NCI-H146 treated with DMSO at 0.1 percent for 48 hours (cell line): ENCODE measurements around the gene FIZ1.

Source experiments
- DNase-seq: peaks from one replicate; lab custom pipeline; 2025; ENCODE audit not compliant: unreplicated experiment; lab: John Stamatoyannopoulos, UW

FIZ1 gene

GRCh38 chr19:55613930-55614710 lies 14.8 kb upstream of the FIZ1 start:
- no peak for DNase-seq

- DNase-seq: no peak
These were observed 14.1 kb upstream of the FIZ1 start for GRCh38 chr19:55613396-55613795.

- DNase-seq: no peak
These were observed 12.8 kb upstream of the FIZ1 start for GRCh38 chr19:55611983-55612645.

GRCh38 chr19:55611300-55611982 lies 12.1 kb upstream of the FIZ1 start:
- no peak for DNase-seq

- no peak for DNase-seq
These were observed 10.0 kb upstream of the FIZ1 start for GRCh38 chr19:55609326-55609725.

- DNase-seq: no peak
These were observed 7.5 kb upstream of the FIZ1 start for GRCh38 chr19:55606817-55607216.

GRCh38 chr19:55606471-55606787 lies 7.1 kb upstream of the FIZ1 start:
- no peak for DNase-seq

GRCh38 chr19:55605637-55606470 lies 6.5 kb upstream of the FIZ1 start, which contains the start of gene ZNF865:
TSS of gene ZNF865 (plus strand) at chr19:55605647. CDS start at chr19:55613619, 7,972 bp downstream.
- DNase-seq: peak; percentile 89

- DNase-seq: peak; percentile 96
These were observed 5.9 kb upstream of the FIZ1 start for GRCh38 chr19:55605207-55605636.

- DNase-seq: no peak
These were observed 4.4 kb upstream of the FIZ1 start for GRCh38 chr19:55603581-55604292.

- no peak for DNase-seq
These were observed 3.8 kb upstream of the FIZ1 start for GRCh38 chr19:55603115-55603514.

- no peak for DNase-seq
These were observed 3.0 kb upstream of the FIZ1 start for GRCh38 chr19:55602104-55603001.

- DNase-seq: no peak
These were observed 1.8 kb upstream of the FIZ1 start for GRCh38 chr19:55601084-55601483.

GRCh38 chr19:55600662-55601028 lies 1.3 kb upstream of the FIZ1 start:
- DNase-seq: no peak

- DNase-seq: peak; percentile 95
These were observed 735 bp upstream of the FIZ1 start, which contains the start of gene ZNF524 for GRCh38 chr19:55599842-55600661. TSS of gene ZNF524 (plus strand) at chr19:55600288. CDS start at chr19:55602113, 1,825 bp downstream.

GRCh38 chr19:55598719-55599467 lies 424 bp downstream of the FIZ1 start:
- peak; percentile 93 for DNase-seq

- DNase-seq: no peak
These were observed 1.3 kb downstream of the FIZ1 start for GRCh38 chr19:55598034-55598433.

GRCh38 chr19:55597501-55597921 lies 1.8 kb downstream of the FIZ1 start:
- no peak for DNase-seq
